ENCODE results near the gene GLMN.

DNA sequence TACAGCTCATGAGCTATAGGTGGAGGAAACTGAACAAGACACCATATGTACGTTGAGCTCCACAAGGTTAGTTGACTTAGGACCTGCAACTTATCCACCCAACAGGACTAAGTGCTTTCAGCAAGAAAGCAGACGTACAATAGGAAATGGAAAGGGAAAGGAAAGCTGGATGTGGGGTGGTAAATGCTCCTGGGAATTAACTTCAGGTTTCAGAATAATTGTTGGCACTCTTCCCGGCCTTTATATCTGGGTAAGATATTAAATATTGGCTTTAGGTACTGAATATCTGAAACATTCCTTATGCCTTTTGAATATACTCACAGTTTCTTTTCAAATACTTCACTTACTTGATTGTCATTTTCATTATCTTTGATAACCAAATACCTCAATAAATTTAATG lies 36.3 kb downstream of the GLMN start:
- TF ChIP-seq, protein P1, sequence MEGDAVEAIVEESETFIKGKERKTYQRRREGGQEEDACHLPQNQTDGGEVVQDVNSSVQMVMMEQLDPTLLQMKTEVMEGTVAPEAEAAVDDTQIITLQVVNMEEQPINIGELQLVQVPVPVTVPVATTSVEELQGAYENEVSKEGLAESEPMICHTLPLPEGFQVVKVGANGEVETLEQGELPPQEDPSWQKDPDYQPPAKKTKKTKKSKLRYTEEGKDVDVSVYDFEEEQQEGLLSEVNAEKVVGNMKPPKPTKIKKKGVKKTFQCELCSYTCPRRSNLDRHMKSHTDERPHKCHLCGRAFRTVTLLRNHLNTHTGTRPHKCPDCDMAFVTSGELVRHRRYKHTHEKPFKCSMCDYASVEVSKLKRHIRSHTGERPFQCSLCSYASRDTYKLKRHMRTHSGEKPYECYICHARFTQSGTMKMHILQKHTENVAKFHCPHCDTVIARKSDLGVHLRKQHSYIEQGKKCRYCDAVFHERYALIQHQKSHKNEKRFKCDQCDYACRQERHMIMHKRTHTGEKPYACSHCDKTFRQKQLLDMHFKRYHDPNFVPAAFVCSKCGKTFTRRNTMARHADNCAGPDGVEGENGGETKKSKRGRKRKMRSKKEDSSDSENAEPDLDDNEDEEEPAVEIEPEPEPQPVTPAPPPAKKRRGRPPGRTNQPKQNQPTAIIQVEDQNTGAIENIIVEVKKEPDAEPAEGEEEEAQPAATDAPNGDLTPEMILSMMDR (IDR thresholded peaks at IDR 0.05): no peak
- TF ChIP-seq ZFX (IDR thresholded peaks at IDR 0.05; ENCODE audit: borderline replicate concordance): no peak
